ENCODE results near the gene OR1E2. TPM values are rescaled to one million over a fixed set of nuclear protein-coding genes. Genes with fewer than 3 reads are reported as not detected.

The OR1E2 gene
- total RNA-seq, 1 experiment from 2014 or later, result not detected

- Histone ChIP-seq H2BK5ac (ENCODE audit: insufficient read length, low read length) (no peak overlapping the region), H2BK12ac (ENCODE audit: insufficient read length, low read depth, low read length) (no peak overlapping the region), H2BK20ac (ENCODE audit: low read depth, low read length, poor library complexity, severe bottlenecking) (no peak overlapping the region), H3K27me3 (ENCODE audit: insufficient read depth, low read length) (no peaks in the 10 kb centered on the region), H4K20me1 (ENCODE audit: control insufficient read depth, insufficient read depth, insufficient read length) (no peaks in the 10 kb centered on the region), H2AFZ (ENCODE audit: low read length) (no peak overlapping the region), H4K5ac (ENCODE audit: insufficient read length, low read depth, low read length) (no peak overlapping the region), H3T11ph (ENCODE audit: low read length) (no peak overlapping the region), H3K79me2 (ENCODE audit: insufficient read depth, low read length) (no peaks in the 10 kb centered on the region), H3K27ac (ENCODE audit: insufficient read length, low read depth, low read length) (no peak overlapping the region), H3K4me2 (ENCODE audit: insufficient read depth, insufficient read length, low read length) (no peak overlapping the region), H3K9me3 (ENCODE audit: control insufficient read depth, low read depth, low read length) (no peaks in the 10 kb centered on the region), H3K4ac (ENCODE audit: low read depth, low read length) (no peak overlapping the region), H3K79me1 (ENCODE audit: insufficient read depth, low read depth, low read length, poor library complexity, severe bottlenecking) (no peaks in the 10 kb centered on the region), H3K9ac (ENCODE audit: extremely low read depth, insufficient read length, low read length) (no peak overlapping the region), H2AK5ac (ENCODE audit: insufficient read length, low read length) (no peak overlapping the region), H3K18ac (ENCODE audit: insufficient read length, low read depth, low read length) (no peak overlapping the region), H3K56ac (ENCODE audit: insufficient read length, low read depth, low read length) (no peak overlapping the region), H3K4me1 (ENCODE audit: insufficient read depth, low read length) (no peaks in the 10 kb centered on the region; the same call in 1 of the 2 replicates), H4K8ac (replicated peaks; ENCODE audit: insufficient read length, low read depth, low read length) (no peak overlapping the region), H2BK15ac (ENCODE audit: low read depth, low read length) (no peak overlapping the region), H3K14ac (ENCODE audit: insufficient read depth, low read length) (no peak overlapping the region), H2BK120ac (ENCODE audit: low read depth, low read length, poor library complexity, severe bottlenecking) (no peak overlapping the region), H4K91ac (ENCODE audit: insufficient read length, low read depth, low read length) (no peak overlapping the region), H3K23me2 (ENCODE audit: insufficient read length, low read depth, low read length, poor library complexity, severe bottlenecking) (no peaks in the 10 kb centered on the region), H3K23ac (ENCODE audit: insufficient read length, low read depth, low read length) (no peak overlapping the region)
- H3K27me3 Mint-ChIP-seq (ENCODE audit: low read depth), result no peaks in the 10 kb centered on the region
- peak overlapping the region in 1 of 3 experiments; percentile 53; a peak in 1 of 7 replicates for H3K27ac Mint-ChIP-seq
- H3K9me3 Mint-ChIP-seq, result no peaks in the 10 kb centered on the region
- WGBS (ENCODE audit: extremely low coverage, insufficient read length, low lambda C conversion rate), result no CpG with 5 or more reads among the region's 4 CpGs
- no peak for DNase-seq
- peaks cover 10 to 16% of the 10 kb centered on the region in 2 experiments for H3K4me1 Mint-ChIP-seq
- TF ChIP-seq, protein P1, sequence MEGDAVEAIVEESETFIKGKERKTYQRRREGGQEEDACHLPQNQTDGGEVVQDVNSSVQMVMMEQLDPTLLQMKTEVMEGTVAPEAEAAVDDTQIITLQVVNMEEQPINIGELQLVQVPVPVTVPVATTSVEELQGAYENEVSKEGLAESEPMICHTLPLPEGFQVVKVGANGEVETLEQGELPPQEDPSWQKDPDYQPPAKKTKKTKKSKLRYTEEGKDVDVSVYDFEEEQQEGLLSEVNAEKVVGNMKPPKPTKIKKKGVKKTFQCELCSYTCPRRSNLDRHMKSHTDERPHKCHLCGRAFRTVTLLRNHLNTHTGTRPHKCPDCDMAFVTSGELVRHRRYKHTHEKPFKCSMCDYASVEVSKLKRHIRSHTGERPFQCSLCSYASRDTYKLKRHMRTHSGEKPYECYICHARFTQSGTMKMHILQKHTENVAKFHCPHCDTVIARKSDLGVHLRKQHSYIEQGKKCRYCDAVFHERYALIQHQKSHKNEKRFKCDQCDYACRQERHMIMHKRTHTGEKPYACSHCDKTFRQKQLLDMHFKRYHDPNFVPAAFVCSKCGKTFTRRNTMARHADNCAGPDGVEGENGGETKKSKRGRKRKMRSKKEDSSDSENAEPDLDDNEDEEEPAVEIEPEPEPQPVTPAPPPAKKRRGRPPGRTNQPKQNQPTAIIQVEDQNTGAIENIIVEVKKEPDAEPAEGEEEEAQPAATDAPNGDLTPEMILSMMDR (conservative IDR thresholded peaks at IDR 0.05), result no peak
- H3K36me3 Mint-ChIP-seq (ENCODE audit: insufficient read depth in 1 of 3, low read depth in 3 of 3), result no peaks in the 10 kb centered on the region
- no peak overlapping the region for H3K4me3 Mint-ChIP-seq
These were observed 41.6 kb upstream of the OR1E2 start for GRCh38 chr17:3475251-3475685.
